ENCODE results near the gene GPR158. TPM values are rescaled to one million over a fixed set of nuclear protein-coding genes. Genes with fewer than 3 reads are reported as not detected.

GPR158 gene
- total and polyA plus RNA-seq, 2 of the 8 experiments (the other 6 are each of a cell fraction or from before 2014, with no cell fraction given), result 0.14 to 0.78 TPM

DNA sequence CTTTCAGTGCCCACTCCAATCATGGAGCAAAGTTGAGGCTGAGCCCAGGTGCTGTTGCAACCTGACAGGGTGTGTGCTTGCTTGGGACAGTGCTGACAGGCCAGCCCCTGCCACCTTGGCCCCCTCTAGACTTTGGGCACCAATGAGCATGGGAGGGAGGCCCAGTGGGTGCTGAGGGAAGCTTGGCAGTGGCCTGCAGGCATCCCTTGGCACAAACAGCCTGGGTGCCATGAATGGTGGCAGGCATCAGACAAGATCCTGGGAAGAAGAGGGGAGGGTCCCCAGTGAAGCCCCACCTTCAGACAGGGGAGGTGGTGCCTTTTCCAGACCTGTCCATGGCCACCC lies 214.0 kb downstream of the GPR158 start:
- H3K27ac ChIP-seq (ENCODE audit: low read depth, low read length), result no peak overlapping the region
- H4K8ac ChIP-seq (ENCODE audit: extremely low read depth, insufficient read depth, low read length), result no peak overlapping the region
- no peak overlapping the region for H2BK20ac ChIP-seq (ENCODE audit: low read length)
- no peak for DNase-seq (ENCODE audit: low read depth in 1 of 2, low spot score in 2 of 2)
- no peak for TF ChIP-seq BACH1 (IDR thresholded peaks at IDR 0.05; ENCODE audit: low read length)
- no peak for TF ChIP-seq SP1 (IDR thresholded peaks at IDR 0.05; ENCODE audit: low read depth, low read length)
- H3K23ac ChIP-seq (ENCODE audit: insufficient read length), result no peak overlapping the region
- no peak overlapping the region for H2BK12ac ChIP-seq (ENCODE audit: low read depth, low read length)
- no peak overlapping the region for H3K14ac ChIP-seq (ENCODE audit: insufficient read length)
- H3K79me1 ChIP-seq (ENCODE audit: low read depth, low read length), result no peaks in the 10 kb centered on the region
- FAIRE-seq, result no peak
- H4K5ac ChIP-seq (ENCODE audit: insufficient read length, low read depth, low read length), result no peak overlapping the region
- ChIA-PET CTCF (ENCODE audit: partially characterized antibody) (no interaction called here), POLR2A (ENCODE audit: partially characterized antibody) (no interaction called here)
- H3K56ac ChIP-seq (replicated peaks; ENCODE audit: insufficient read length, low read depth, low read length), result no peak overlapping the region
- H2BK120ac ChIP-seq (replicated peaks; ENCODE audit: low read depth, low read length), result no peak overlapping the region
- no peaks in the 10 kb centered on the region for H3K79me2 ChIP-seq (ENCODE audit: control insufficient read depth in 1 of 2, insufficient read depth in 2 of 2, low read length in 2 of 2)
- H3K4me1 ChIP-seq (replicated peaks in 1 of 4; ENCODE audit: control insufficient read depth in 3 of 4, insufficient read depth in 4 of 4, low read length in 3 of 4), result no peaks in the 10 kb centered on the region
- H3K9ac ChIP-seq (replicated peaks in 1 of 4; ENCODE audit: extremely low read depth in 1 of 4, low read depth in 3 of 4, low read length in 3 of 4), result no peak overlapping the region
- H2AK5ac ChIP-seq (ENCODE audit: low read depth, low read length), result no peak overlapping the region
- H3K23me2 ChIP-seq (ENCODE audit: low read depth, low read length), result no peaks in the 10 kb centered on the region
- no peak overlapping the region for H3K4me3 ChIP-seq (ENCODE audit: extremely low read depth in 1 of 4, insufficient read depth in 2 of 4, low read depth in 3 of 4, low read length in 4 of 4)
- no peak overlapping the region for H4K91ac ChIP-seq (replicated peaks; ENCODE audit: insufficient read length, low read length)
- no peaks in the 10 kb centered on the region for H3K36me3 ChIP-seq (ENCODE audit: control insufficient read depth in 2 of 4, insufficient read depth in 4 of 4, low read length in 3 of 4)
- H3K18ac ChIP-seq (ENCODE audit: extremely low read depth, low read length), result no peak overlapping the region
- H3K27me3 ChIP-seq (replicated peaks in 1 of 4; ENCODE audit: control insufficient read depth in 3 of 4, extremely low read depth in 1 of 4, insufficient read depth in 3 of 4, low read length in 3 of 4), result no peaks in the 10 kb centered on the region
- no peaks in the 10 kb centered on the region for H4K20me1 ChIP-seq (replicated peaks in 1 of 2; ENCODE audit: control insufficient read depth in 1 of 2, insufficient read depth in 2 of 2, low read length in 2 of 2)
- H2BK5ac ChIP-seq (ENCODE audit: low read depth, low read length), result no peak overlapping the region
- H3K4me2 ChIP-seq (ENCODE audit: insufficient read depth in 1 of 2, low read depth in 2 of 2, low read length in 2 of 2), result no peak overlapping the region
- H2AFZ ChIP-seq (ENCODE audit: low read length), result no peak overlapping the region
- H3K4ac ChIP-seq (replicated peaks; ENCODE audit: insufficient read length, low read depth, low read length), result no peak overlapping the region
- no peak overlapping the region for H2BK15ac ChIP-seq (ENCODE audit: low read length)
- peaks cover 18 to 23% of the 10 kb centered on the region in 2 experiments for H3K9me3 ChIP-seq (ENCODE audit: insufficient read depth in 2 of 2, low read depth in 1 of 2, low read length in 1 of 2)
